Renal cortex interstitium (tissue), 11 donors: ENCODE data around the gene SLC17A2. TPM values are rescaled to one million over a fixed set of nuclear protein-coding genes. Genes with fewer than 3 reads are reported as not detected.

Source experiments
- DNase-seq, 11 donors: peaks; one replicate each; pipeline ENCODE4 v3.0.0-alpha.2; 2013; ENCODE audit warnings: low read depth in 9 of 11, low spot score in 4 of 11; ENCODE audit errors: extremely low read depth in 1 of 11
- polyA plus RNA-seq, 3 donors: library from polyadenylated mRNA; unstranded; fragments of 120-200 nt; gene quantifications; one replicate each; pipeline ENCODE4 v1.2.1, GENCODE V29; 2013; ENCODE audit not compliant: insufficient read length in 3 of 3

Gene SLC17A2
- polyA plus RNA-seq, 3 donors = 0.42 to 1.6 (median 0.58) TPM

- DNase-seq = no peak
These were observed 61.9 kb downstream of the SLC17A2 start for GRCh38 chr6:25868436-25869183.

DNA sequence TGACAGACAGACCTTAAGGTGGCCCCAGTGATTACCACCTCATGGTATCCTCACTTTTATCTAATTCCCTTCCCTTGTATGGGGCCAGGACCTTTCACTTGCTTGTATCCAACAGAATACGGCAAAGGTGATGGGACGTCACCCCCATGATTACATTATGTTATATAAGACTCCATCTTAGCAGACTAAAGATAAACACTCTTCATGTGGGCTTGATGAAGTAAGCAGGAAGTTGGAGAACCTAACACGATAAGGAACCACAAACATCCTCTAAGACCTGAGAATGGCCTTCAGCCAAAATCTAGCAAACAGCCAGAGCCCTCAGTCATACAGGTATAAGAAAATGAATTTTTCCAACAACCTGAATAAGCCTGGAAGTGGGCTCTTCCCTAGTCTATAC is 64.5 kb downstream of the SLC17A2 start:
- DNase-seq = no peak

DNA sequence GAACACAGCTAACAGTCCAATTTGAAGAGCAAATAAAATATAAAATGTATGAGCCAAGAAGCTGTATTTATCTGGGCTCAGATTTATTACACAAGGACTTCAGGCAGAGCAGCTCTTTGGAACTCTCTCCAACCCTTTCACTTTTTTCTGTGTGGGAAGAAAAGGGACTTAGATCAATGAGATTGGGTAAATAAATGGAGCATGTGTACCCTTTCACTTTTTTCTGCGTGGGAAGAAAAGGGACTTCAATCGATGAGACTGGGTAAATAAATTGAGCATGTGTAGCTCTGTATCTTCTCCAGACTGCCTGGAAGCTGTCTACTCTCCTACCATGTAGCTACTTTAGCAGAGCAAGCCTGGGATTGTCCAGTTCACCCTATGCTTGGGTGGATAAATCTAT is 67.1 kb downstream of the SLC17A2 start:
- no peak for DNase-seq

Other genes starting within 250 kb of the SLC17A2 start
- gene SLC17A4, start 175.9 kb downstream of the SLC17A2 start, polyA plus RNA-seq = 1 to 10 TPM; 1.2 to 2.5 (median 1.6) TPM
- gene SLC17A1, start 98.6 kb downstream of the SLC17A2 start, polyA plus RNA-seq = 10 to 100 TPM; 24.6 to 32.4 (median 30.1) TPM
- gene SLC17A3, start 56.4 kb downstream of the SLC17A2 start, polyA plus RNA-seq = 1 to 10 TPM in 1 of 3 donors, under 1 TPM in 2; 0.66 to 1.2 (median 0.74) TPM
- gene TRIM38, start 32.1 kb upstream of the SLC17A2 start, polyA plus RNA-seq = 10 to 100 TPM in 2 of 3 donors, 1 to 10 TPM in 1; 9.4 to 14.8 (median 10.0) TPM
- gene HFE, start 156.7 kb upstream of the SLC17A2 start, polyA plus RNA-seq = 1 to 10 TPM; 7.4 to 9.7 (median 8.1) TPM